GM23338 (cell line): ENCODE results near the gene ITIH4.

Source experiments
- CREB1 ChIP-seq: fragments of 250-450 bp; sonication (Bioruptor Pico); IDR thresholded peaks from 2 replicates; pipeline ENCODE4 v1.5.0; 2020; ENCODE audit warnings: low read depth, mild to moderate bottlenecking, moderate library complexity
- CTCF ChIP-seq, 2 experiments: fragments of 200-600 bp in 1 of 2; sonication (generic) in 1 of 2; conservative IDR thresholded peaks; 2 replicates each; pipeline versions ENCODE4 v1.5.1 to v1.6.1; 2016 to 2017; ENCODE audit warnings: antibody characterized with exemption in 2 of 2, low read depth in 2 of 2, mild to moderate bottlenecking in 2 of 2, moderate library complexity in 1 of 2
- ETS1 ChIP-seq: IDR thresholded peaks from 2 replicates; pipeline ENCODE4 v1.6.1; 2016; ENCODE audit warnings: antibody characterized with exemption
- EZH2 ChIP-seq: fragments of 200-600 bp; sonication (generic); IDR thresholded peaks from one replicate; pipeline ENCODE4 v1.8.0; 2017; ENCODE audit warnings: antibody characterized with exemption, mild to moderate bottlenecking, low read depth; ENCODE audit not compliant: unreplicated experiment
- ZNF462 ChIP-seq: fragments of 250-450 bp; sonication (Bioruptor Pico); IDR thresholded peaks from 2 replicates; pipeline ENCODE4 v1.5.0; 2020; ENCODE audit warnings: mild to moderate bottlenecking, moderate library complexity

- TF ChIP-seq CTCF (conservative IDR thresholded peaks at IDR 0.05; ENCODE audit: low read depth in 2 of 2) (no peak), EZH2 (no peak), ZNF462 (CRISPR knock-in tag) (no peak), CREB1 (CRISPR knock-in tag) (no peak), ETS1 (no peak)
Measured at GRCh38 chr3:52852419-52852818, 21.9 kb upstream of the ITIH4 start.
